ENCODE results near the gene AREL1. TPM values are rescaled to one million over a fixed set of nuclear protein-coding genes. Genes with fewer than 3 reads are reported as not detected.

The AREL1 gene
- total RNA-seq, 1 donor from 2014 or later, result 29.1 TPM

- Histone ChIP-seq H3K4me3 (no peak overlapping the region), H3K27me3 (ENCODE audit: low read depth) (no peaks in the 10 kb centered on the region), H3K9me3 (no peaks in the 10 kb centered on the region), H3K36me3 (peaks cover 82% of the 10 kb centered on the region), H3K4me1 (no peaks in the 10 kb centered on the region), H3K27ac (no peak overlapping the region)
- no peak for ATAC-seq
- intact Hi-C loops (cut with DNase I), result no loop called here
- TF ChIP-seq, protein P1, sequence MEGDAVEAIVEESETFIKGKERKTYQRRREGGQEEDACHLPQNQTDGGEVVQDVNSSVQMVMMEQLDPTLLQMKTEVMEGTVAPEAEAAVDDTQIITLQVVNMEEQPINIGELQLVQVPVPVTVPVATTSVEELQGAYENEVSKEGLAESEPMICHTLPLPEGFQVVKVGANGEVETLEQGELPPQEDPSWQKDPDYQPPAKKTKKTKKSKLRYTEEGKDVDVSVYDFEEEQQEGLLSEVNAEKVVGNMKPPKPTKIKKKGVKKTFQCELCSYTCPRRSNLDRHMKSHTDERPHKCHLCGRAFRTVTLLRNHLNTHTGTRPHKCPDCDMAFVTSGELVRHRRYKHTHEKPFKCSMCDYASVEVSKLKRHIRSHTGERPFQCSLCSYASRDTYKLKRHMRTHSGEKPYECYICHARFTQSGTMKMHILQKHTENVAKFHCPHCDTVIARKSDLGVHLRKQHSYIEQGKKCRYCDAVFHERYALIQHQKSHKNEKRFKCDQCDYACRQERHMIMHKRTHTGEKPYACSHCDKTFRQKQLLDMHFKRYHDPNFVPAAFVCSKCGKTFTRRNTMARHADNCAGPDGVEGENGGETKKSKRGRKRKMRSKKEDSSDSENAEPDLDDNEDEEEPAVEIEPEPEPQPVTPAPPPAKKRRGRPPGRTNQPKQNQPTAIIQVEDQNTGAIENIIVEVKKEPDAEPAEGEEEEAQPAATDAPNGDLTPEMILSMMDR (IDR thresholded peaks at IDR 0.05), result no peak
- DNase-seq, result no peak
Measured at GRCh38 chr14:74660863-74661262, 52.0 kb downstream of the AREL1 start.

- Histone ChIP-seq H3K9me3 (no peaks in the 10 kb centered on the region), H3K4me1 (peaks cover 3% of the 10 kb centered on the region), H3K36me3 (peaks cover 75% of the 10 kb centered on the region), H3K4me3 (no peak overlapping the region), H3K27me3 (ENCODE audit: low read depth) (no peaks in the 10 kb centered on the region), H3K27ac (no peak overlapping the region)
- intact Hi-C loops (cut with DNase I), result no loop called here
- TF ChIP-seq, protein P1 (IDR thresholded peaks at IDR 0.05), result no peak
- ATAC-seq, result no peak
- no peak for DNase-seq
Measured at GRCh38 chr14:74660167-74660566, 52.7 kb downstream of the AREL1 start.

DNA sequence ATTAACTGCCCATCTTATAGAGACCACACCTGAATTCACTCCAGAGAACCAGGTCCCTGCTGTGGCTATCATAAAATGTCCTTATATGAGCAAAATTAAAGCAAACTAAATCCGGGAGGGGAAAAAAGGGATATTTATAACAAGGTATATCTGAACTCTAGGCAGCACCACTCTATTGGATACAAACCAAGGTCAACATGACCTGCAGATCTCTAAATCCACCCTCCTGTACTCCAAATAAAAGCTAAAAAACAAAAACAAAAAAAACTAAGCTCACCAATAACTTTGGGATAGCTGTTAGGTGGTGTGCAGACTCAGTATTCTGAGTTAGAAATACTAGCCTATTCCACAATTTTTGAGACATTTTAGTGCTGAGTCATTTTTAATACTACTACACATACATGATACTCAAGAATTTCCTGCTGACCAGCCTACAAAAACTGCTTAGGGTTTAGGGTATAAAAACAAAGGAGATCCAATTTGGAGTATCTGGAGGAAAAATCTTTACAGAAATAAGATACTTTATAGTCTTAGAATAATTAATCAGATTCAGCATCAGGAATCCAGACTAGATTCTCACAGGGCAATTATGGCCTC is 54.2 kb downstream of the AREL1 start:
- Histone ChIP-seq H3K9me3 (no peaks in the 10 kb centered on the region), H3K4me1 (peaks cover 7% of the 10 kb centered on the region), H3K27ac (no peak overlapping the region), H3K4me3 (no peak overlapping the region), H3K27me3 (ENCODE audit: low read depth) (no peaks in the 10 kb centered on the region), H3K36me3 (peaks cover 60% of the 10 kb centered on the region)
- TF ChIP-seq, protein P1 (IDR thresholded peaks at IDR 0.05), result no peak
- ATAC-seq, result no peak
- DNase-seq, result no peak
- intact Hi-C loops (cut with DNase I), result no loop called here

- Histone ChIP-seq H3K27me3 (ENCODE audit: low read depth) (no peaks in the 10 kb centered on the region), H3K4me3 (no peak overlapping the region), H3K9me3 (no peaks in the 10 kb centered on the region), H3K4me1 (peaks cover 7% of the 10 kb centered on the region), H3K36me3 (peaks cover 43% of the 10 kb centered on the region), H3K27ac (no peak overlapping the region)
- DNase-seq, result no peak
- intact Hi-C loops (cut with DNase I), result no loop called here
- TF ChIP-seq, protein P1 (IDR thresholded peaks at IDR 0.05), result no peak
- ATAC-seq, result no peak
Measured at GRCh38 chr14:74656964-74657363, 55.9 kb downstream of the AREL1 start.

DNA sequence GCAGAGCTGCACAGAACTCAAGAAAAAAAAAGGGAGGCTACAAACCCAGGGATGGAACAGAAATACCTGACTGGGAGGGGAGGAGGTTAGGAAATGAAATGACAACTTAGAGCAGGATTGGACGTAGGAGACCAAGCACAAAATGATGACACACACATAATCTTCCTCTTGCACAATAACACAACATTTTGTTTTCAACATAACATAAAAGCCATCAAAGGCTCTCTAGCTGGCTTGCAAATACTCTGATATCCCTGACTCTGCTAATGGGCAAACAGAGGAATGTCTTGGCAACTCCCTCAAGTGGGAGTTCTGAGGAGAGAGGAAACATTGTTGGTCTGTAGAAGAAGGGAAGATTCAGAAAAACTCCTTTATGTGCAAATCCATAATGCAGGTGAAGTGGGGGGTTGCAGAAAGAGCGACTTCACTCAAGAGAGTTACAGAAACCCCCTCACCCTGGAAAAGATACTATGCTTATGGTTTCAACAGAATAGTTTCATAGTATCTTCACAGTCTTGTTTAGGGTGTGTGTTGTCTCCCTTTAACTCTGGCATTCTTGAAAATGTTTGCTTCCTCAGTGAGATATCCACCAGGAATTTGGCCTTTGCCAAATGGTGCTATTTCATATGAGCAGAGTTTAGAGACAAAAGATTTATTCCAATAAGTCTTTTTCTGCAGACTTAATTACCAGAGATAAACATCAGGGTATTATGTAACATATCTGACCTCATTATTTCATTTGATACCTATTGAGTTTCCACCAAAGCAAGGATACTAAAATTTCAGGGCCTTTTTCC is 57.1 kb downstream of the AREL1 start:
- H3K9me3 ChIP-seq, result no peaks in the 10 kb centered on the region
- peak overlapping the region; percentile 49 for H3K27ac ChIP-seq
- DNase-seq (no peak), ATAC-seq (peak in 1 of 2 donors; percentile 24)
- intact Hi-C loops (cut with DNase I), result no loop called here
- TF ChIP-seq, protein P1 (IDR thresholded peaks at IDR 0.05), result no peak
- no peaks in the 10 kb centered on the region for H3K27me3 ChIP-seq (ENCODE audit: low read depth)
- H3K4me3 ChIP-seq, result no peak overlapping the region
- H3K4me1 ChIP-seq, result peaks cover 7% of the 10 kb centered on the region
- peaks cover 32% of the 10 kb centered on the region for H3K36me3 ChIP-seq

Measured in lower lobe of right lung (tissue), 2 donors.